ENCODE measurements around the gene KLRC3.

The KLRC3 gene

GRCh38 chr12:10362325-10362724, 58.1 kb downstream of the KLRC3 start:
- FAIRE-seq (no peak), DNase-seq (ENCODE audit: insufficient read length) (no peak)
- TF ChIP-seq POLR2A (IDR thresholded peaks at IDR 0.05; ENCODE audit: low read depth, low read length) (no peak), POLR2AphosphoS5 (IDR thresholded peaks at IDR 0.05; ENCODE audit: low read depth, low read length) (no peak), TAF1 (IDR thresholded peaks at IDR 0.05; ENCODE audit: borderline replicate concordance, low read depth, low read length) (no peak)
